Smooth muscle cell of the coronary artery (primary cell): ENCODE measurements around the gene ZSCAN5B. TPM values are rescaled to one million over a fixed set of nuclear protein-coding genes. Genes with fewer than 3 reads are reported as not detected.

Source experiments
- total RNA-seq: library from RNA; depleted of rRNA; stranded (reverse); fragments of >200 nt; gene quantifications from 2 replicates; pipeline ENCODE4 v1.2.3, GENCODE V29; 2014; ENCODE audit warnings: low replicate concordance

Gene ZSCAN5B
- not detected in 2 replicates for total RNA-seq

GRCh38 chr19:56197646-56198045, at the start of gene ZSCAN5B:
Gene ZSCAN5B (minus strand): TSS chr19:56197783. CDS start chr19:56193052, 4,731 bp downstream.

GRCh38 chr19:56201973-56202372, 4.4 kb upstream of the ZSCAN5B start, which contains the start of gene ZSCAN5C:
Gene ZSCAN5C (plus strand): TSS chr19:56202273. CDS start chr19:56205914, 3,641 bp downstream.

GRCh38 chr19:56175861-56176307, 21.7 kb downstream of the ZSCAN5B start, which contains the start of gene GALP:
Gene GALP (plus strand): TSS chr19:56176008. CDS start chr19:56177109, 1,101 bp downstream.

GRCh38 chr19:56140583-56141416, 56.8 kb downstream of the ZSCAN5B start, which contains the start of gene ZNF444:
Gene ZNF444 (plus strand): TSS chr19:56141287. CDS start chr19:56146912, 5,625 bp downstream.

Other genes with a start within 250 kb of the ZSCAN5B start
- not detected in 2 replicates for gene NLRP8, start 250.0 kb downstream of the ZSCAN5B start, total RNA-seq
- gene NLRP5, start 211.0 kb downstream of the ZSCAN5B start, total RNA-seq: not detected in 2 replicates
- gene ZNF787, start 76.5 kb downstream of the ZSCAN5B start, total RNA-seq: 6.0 and 27.2 TPM in 2 replicates
- 4.1 and 10.8 TPM in 2 replicates for gene ZNF444, start 56.5 kb downstream of the ZSCAN5B start, total RNA-seq
- gene GALP, start 21.8 kb downstream of the ZSCAN5B start, total RNA-seq: not detected in 2 replicates
- gene ZSCAN5C, start 4.5 kb upstream of the ZSCAN5B start, total RNA-seq: not detected in 2 replicates
- not detected in 2 replicates for gene EDDM13, start 75.0 kb upstream of the ZSCAN5B start, total RNA-seq
- 4.6 and 5.0 TPM in 2 replicates for gene ZSCAN5A, start 117.1 kb upstream of the ZSCAN5B start, total RNA-seq
- gene ZNF582, start 195.8 kb upstream of the ZSCAN5B start, total RNA-seq: 2.9 and 3.9 TPM in 2 replicates
- 6.3 and 12.6 TPM in 2 replicates for gene ZNF583, start 206.5 kb upstream of the ZSCAN5B start, total RNA-seq